GM04504 (cell line): ENCODE data around the gene TMEM59L.
A peak's percentile ranks its signal among the peaks of the same experiment; 100 is the strongest.

ENCODE experiments used
- DNase-seq: peaks from one replicate; pipeline ENCODE4 v3.0.0-alpha.2; 2012; ENCODE audit warnings: low read depth

TMEM59L gene

DNA sequence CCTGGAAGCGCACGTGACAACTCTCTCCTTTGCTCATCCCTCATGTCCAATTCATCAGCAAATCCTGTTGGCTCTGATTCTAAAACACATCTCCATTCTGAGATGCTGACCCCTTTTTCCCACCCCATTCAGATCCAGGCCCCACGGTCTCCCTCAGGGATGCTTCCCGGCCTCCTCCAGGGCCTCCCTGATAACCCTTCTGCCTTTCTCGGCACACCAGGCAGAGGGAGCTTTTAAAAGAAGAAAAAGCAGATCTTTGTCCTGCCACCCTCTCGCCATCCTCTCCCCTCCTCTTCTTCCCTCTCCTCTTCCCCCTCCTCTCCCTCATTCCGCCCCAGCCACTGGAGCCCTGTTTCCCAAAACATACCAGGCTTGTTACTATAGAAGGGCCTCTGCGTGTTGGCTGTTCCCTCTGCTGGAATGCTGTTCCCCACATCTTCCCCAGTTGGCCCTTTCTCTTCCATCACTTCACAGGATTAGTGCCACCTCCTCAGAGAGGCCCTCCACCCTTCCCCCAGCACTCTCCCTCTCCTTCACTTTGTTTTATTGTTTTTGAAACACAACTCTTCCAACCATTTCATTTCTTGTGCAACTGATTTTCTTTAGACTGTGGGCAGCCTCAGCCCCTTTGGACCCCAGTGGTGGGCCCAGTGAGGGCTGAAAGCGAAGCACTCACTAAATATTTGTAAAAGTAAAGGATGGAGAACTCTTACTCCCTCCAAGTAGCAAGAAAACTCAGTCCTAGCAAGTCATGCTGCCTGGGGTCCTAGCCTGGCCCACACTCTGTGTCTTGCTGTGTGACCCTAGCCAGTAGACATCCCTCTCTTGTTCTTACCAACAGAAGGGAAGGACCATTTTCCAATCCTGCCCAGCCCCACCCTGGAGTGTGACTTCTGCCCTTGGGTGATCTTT, 3.6 kb upstream of the TMEM59L start:
- no peak for DNase-seq

DNA sequence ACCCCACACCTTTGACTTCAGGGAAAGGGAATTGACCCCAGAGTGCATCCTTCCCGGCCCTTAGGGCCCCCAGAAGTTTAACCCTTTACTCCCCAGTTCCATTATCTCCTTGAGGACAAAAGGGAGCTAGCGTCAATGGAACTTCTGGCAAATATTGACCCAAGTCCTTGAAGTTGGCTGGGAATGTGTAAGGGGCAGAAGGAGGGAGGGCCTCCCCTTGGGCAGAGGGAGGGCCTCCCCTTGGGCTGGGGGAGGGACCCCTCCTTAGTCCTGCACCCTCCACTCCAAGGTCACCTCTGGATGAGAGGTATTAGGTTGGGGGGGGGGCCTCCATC, 3.0 kb upstream of the TMEM59L start:
- no peak for DNase-seq

DNA sequence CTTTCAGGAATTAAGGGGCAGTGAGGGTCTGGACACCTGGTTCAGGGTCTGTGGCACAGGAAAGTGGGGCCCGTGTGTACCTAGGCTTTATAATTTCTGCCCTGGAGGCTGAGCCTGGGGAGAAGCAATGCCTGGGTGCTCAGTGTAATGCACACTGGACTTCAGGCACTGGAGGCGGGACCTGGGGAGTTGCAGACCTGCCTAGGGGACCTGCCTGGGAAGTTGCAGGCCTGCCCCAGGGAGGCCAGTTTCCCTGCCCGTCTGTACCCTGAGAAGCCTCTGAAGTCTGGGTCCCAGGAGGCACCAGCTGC, 2.5 kb upstream of the TMEM59L start:
- DNase-seq: no peak

DNA sequence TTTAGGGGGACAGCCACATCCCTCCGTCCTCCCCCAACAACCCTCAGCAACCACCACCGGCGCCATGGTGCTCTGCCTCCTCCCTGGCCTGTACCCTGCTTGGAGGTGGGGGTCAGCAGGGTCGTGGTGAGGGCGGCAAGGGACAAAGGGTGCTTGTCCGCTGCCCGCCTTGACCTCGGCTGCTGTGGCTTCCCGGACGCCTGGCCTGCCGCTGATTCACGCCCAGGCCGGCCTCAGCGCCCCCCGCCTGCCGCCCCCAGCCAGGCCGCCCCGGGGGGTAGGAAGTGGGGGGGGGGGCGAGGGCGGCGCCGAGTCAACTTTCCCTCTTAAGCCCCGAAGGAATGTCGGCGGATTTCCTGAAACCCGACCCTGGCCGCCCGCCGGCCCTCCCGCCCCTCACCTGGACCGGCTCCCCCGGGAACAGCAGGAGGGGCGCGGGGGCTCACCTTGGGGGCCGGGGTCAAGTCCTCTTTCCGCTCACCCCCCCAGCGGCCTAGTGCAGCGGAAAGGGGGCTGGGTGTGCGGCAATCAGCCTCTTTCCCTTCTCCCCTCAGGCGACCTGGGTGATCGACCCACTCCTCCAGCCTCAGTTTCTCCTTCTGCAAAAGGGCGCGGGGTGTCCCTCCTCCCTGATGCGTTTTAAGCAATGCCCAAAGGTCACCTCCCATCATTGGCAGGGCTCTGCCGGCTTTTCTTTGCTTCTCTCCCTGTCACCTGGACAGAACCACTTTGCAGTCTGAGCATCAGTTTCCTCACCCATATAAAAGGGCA, 1.9 kb upstream of the TMEM59L start:
- DNase-seq: no peak

DNA sequence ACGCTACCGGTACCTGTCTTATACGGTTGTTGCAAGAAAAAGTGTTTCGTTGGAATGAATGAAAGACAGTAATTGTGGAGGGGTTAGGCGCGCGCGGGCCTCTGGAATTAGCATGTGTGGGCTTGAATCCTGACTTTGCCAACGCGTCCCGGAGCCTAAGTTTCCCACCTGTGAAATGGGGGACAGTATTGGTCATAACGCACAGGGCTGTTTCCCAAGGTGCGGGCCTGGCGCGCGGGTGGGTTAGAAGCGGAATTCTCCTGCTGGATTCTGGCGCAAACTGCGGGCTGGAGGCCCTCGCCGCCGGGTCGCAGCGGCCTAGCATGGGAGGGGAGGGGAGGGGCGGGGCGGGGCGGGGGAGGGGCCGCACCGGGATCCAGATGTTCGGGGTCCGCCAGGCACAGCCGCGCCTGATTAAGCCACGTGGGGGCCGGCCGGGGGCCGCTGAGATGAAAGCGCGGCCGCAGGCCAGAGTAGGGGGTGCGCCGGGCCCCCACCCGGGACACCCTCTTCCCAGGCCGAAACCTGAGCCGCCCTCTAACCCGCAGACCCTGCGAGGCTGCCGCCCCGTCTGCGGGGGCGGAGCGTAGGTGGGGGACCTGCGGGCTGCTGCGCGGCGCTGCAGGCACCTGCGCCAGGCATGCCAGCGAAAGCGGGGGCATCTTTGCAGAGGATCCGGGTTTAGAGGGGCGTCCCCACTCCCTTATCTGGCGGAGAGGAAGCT, 1.2 kb upstream of the TMEM59L start:
- DNase-seq: no peak

DNA sequence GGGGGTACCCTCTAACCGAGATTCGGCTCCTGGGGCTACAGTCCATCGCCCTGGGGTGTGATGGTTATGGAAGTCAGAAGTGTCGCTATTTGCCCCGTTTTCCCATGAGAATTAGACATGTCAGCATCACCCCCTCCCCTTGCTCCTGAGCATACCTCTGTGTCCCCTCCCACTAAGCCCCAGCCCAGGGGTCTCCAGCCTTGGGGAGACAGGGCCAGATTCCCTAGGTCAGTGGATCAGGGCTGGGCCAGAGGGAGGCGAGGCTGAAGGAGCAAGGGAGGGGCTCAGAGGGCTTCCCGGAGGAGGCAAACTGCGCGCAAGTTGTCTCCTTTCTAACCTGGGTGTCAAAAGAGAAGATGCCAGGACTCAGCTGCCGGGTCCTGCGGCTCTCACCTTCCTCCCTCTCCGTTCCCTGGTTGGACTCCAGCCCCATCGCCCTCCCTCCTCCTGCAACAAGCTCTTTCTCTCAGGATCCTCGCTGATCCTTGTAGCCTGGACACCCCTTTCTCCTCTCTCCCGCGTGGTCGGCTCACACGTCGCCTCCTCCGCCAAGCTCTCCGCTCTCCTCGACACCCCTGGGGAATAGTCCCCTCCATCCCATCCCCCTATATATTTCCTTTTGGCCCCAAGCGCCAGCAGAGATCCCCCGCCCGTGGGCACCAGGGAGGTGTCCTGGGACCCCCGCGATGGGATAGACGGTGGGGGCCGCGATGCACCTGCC, 459 bp upstream of the TMEM59L start:
- DNase-seq: no peak

DNA sequence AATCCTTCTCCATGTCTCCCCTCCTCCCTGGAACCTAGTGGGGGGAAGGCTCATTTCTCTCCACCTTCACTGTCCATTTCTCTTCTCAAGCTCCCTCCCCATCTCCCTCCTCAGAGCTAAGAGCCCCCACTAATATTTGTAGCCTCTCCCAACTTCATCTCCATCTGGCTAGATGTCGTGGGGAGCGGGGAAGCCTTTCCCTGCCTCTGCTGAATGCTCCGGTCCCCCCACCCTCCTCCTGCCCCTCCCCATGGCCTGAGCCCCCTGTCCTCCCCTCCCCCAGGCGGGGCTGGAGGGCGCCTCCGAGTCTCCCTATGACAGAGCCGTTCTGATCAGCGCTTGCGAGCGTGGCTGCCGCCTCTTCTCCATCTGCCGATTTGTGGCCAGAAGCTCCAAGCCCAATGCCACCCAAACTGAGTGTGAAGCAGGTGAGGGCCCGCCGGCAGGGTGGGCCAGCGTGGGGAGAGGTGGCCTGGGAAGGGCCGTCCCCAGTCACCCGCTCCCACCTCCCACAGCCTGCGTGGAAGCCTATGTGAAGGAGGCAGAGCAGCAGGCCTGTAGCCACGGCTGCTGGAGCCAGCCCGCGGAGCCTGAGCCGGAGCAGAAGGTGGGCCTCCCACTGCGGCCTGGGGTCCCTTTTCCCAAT, 1.0 kb downstream of the TMEM59L start:
- no peak for DNase-seq

DNA sequence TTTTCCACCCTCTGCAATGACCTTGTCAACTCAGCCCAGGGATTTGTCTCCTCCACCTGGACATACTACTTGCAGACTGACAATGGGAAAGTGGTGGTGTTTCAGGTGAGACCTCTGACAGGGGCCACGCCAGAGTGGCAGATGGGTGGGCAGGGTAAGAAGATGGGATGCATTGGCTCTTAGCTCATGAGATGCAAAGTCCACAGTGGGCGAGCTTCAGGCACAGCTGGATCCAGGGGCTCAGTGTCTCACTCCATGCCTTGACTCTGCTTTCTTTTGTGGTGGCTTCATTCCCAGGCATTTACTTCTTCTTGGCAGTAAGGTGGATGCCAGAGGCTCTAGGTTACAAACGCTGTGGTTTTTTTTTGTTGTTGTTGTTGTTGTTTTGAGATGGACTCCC, 3.4 kb downstream of the TMEM59L start:
- DNase-seq: no peak

DNA sequence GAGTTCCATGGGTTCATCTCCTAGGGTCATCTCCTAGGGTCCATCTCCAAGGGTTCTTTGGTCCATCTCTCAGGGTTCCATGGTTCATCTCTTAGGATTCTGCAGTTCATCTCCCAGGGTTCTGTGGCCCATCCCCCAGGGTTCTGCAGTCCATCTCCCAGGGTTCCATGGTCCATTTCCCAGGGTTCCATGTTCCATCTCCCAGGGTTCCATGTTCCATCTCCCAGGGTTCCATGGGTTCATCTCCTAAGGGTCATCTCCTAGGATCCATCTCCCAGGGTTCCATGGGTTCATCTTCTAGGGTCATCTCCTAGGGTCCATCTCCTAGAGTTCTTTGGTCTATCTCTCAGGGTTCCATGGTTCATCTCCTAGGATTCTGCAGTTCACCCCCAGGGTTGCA, 4.9 kb downstream of the TMEM59L start:
- DNase-seq: no peak

DNA sequence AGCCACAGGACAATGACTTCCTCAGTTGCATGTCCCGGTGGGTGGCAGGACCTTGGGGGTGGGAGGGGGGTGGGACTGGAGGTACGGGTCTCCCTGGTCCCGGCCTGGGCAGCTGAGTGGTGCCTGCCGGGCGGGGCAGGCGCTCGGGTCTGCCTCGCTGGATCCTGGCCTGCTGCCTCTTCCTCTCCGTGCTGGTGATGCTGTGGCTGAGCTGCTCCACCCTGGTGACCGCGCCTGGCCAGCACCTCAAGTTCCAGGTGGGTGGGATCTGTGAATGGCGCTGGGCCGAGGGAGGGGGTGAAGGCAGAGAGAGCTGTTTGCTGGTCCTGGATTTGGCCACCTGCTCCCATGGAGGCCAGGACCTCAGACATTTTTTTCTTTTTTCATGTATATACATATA, 5.6 kb downstream of the TMEM59L start:
- no peak for DNase-seq

DNA sequence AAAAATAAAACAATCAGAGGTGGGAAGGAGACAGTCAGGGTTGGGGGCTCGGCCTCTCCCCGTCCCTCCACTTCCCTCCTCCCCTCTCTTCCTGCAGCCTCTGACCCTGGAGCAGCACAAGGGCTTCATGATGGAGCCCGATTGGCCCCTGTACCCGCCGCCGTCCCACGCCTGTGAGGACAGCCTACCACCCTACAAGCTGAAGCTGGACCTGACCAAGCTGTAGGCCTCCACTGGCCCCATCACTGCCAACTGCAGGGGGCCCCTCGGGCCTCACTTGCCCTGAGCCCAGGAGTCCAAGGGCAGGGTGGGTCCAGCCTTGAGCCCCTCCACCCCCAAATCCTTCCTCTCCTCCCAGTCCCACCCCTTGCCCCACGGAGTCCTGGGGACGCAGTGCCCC, 7.6 kb downstream of the TMEM59L start:
- no peak for DNase-seq

DNA sequence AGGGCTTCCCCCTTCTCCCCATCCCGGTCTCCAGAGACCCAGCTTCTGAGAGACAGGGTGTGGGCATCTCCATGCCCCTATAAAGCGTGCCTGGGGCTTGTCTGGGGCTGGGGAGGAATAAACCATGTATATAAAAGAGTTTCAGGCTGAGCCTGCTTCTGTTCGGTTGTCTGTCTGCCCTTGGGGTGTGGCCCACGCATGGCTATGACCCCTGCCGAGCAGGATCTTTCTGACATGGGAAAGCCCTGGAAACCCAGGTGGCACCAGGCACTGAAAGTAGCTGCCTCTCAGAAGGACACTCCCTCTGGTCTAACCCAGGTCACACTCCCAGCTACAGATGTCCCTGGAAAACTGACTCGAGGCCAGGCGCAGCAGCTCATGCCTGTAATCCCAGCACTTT, 8.2 kb downstream of the TMEM59L start:
- no peak for DNase-seq

DNA sequence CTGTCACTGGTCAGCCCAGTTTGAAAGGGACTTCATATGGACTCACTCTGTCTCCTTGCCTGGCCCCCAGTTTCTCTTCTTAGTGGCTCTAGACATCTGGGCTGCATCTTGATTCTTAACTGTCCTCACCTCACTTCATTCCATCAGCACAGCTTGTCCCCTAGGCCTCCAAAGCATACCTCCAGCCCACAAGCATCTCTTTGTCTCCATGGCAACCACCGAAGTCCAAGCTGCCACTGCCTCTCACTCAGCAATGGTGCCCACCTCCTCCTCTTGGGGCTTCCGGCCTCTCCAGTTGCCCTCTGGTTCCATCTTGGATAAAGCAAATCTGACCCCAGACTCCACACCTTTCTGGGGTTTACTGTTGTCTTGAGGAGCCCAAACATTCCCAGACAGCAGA, 14.2 kb downstream of the TMEM59L start:
- no peak for DNase-seq

DNA sequence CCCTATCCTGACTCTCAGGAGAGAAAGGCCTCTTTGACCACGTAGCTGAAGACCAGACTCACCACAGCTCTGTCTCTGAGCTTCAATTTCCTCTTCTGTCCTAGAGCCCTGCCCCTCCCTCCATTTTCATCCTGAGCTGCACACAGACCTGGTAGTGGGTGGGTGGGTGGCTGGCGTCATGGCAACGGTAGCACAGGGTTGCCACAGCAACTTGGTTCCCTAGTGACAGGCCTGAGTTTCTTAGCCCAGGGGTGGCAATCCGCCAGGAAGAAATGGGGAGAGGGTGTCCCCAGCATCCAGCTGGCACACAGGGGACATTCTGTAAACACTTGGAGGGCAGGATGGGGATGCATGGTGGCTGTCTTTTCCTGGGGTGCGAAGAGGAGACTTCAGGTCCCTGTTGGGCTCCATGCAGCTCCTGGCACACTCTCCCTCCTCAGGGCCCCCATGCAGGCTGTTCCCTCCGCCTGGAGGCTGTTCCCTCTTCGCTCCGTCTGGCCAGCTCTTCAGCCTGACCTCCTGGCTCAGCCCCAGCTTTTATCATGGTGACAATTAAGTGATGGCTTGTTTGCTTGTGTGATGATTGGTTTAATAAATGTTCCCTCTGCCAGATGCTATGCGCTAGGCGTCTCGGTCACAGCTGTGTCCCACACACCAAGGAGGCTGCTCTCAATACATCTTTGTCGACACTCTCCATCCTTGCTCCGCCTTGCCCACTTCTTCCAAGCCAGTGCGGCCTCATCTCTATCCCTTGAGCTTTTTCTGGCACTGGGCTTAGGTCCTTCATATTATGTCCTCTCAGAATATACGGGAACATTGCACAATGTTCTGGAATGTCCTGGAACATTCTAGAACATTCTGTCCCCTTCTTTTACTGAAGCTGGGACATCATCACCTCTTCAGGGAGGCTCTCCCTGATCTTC, 16.8 kb downstream of the TMEM59L start:
- DNase-seq: no peak

DNA sequence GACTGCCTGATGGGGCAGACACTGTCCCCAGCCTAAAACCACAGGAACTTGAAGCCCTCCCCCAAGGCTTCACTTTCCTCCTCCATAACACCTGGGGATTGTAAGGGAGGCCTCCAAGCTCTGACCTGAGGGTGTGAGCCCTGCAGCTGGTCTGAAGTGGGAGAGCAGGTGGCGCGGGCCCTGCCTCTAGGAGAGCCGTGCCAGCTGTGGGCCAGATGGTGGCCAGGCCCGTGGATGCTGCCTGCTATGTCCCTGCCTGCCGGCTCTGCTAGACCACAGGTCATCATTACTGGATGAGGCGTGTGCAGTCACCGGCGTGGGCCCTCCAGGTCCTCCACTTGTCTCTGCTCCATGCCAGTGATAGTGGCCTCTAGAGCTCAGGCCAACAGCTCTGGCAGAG, 20.7 kb downstream of the TMEM59L start:
- DNase-seq: no peak

DNA sequence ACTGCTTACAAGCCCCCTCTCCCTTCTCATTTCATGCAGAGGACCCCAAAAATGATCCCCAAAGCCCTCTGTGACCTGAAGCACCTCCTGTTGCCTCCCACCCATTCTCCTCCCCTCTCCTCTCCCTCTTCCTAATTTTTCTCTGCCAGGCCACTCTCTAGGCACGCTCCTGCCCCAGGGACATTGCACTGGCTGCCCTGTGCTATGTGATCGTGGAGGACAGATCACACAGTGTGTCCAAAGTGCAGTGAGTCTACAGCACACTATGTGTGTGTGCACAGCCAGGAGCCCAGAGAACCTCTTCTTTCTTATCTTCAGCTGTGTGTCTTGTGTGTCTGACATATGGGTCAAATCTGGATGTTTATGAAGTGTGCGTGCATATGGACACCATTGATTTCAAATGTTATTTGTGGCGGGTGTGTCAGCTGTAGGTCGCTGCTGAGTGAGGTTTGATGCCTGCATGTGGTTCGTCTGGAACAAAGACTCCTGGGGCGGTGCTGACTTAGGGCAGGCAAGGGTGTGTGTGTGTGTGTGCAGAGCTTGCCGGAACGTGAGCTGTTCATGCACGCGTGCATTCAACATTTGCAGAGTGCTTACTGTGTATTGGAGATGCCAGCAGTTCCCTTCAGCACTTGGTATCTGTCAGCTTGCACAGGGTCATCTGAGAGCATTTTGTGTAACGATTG, 22.1 kb downstream of the TMEM59L start:
- DNase-seq: no peak

DNA sequence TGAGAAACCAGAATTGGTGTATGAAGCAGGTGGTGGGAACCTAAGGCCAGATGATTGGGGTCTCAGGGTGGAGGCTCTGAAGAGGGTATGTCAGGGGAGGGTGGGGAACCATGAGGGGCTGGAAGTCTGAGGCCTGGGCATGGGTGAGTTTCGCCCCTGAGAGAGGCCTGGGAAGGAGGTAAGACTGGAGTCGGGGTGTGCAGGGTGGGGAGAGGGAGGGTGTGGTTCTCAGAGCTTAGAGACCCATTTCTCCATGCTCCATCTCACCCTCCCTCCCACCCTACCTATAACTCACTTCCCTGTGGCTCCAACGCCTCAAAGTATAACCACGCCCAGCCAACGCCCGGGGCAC, 23.1 kb downstream of the TMEM59L start:
- DNase-seq: no peak

DNA sequence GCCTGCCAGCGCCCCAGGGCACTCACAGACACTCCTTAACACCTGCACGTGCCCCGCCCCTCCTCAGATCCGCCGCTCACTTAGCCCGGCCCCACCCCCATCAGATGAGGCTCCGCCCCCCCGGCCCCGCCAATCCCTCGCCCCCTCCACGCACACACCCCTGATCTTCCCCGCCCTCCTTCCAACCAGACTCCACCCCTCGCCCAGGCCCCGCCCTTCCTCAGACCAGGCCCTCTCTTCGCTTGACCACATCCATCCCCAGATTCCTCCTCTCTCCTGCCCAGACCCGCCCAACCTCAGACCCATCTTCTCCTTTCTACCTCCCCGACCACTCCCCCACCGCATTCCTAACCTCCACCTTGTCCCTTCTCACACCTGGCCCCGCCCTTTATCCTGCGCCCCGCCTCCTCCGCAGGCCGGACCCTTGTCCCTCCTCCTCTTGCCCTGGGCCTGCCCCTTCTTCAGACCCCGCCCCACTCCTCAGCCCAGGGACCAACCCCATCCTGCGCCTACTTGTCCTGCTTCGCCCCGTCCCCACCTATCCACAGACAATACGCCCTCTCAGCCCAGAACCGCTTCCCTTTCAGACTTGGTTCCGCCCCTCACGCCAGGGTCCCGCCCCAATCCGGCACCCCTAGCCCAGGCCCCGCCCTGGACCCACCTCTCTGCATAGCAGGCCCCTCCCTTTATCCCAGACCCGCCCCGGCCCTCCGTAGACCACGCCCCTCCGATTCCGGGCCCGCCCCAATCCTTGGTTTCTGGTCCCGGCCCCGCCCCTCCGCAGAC, 23.7 kb downstream of the TMEM59L start:
- DNase-seq: peak; percentile 87

DNA sequence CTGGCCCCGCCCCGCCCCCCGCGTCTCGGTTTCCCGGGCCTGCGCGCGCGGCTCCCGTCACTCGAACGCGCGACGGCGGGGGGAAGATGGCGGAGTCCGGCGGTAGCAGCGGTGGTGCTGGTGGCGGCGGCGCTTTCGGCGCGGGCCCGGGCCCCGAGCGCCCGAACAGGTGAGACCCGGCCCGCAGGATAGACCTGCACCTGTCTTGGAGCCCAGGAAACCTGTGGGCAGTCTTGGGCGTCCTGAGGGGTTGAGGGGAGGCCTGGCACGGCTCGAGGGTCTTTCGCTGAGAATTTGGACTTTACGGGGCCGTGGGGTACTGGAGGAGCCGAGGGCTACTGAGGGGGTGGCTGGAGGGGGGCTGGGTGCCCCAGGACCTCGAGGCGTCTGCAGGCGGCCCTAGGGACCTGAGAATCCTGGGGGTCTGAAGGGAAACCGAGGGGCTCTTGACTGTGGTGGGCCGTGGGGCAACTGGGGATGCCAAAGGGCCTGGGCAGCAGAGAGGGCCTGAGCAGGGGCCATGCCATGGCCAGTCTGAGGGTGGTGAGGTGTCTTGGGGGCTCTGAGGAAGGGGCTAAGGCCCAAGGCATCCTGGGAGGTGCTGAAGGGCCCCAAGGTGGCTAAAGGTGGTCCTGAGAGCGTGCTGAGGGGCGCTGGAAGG, 24.4 kb downstream of the TMEM59L start, which contains the start of gene KLHL26:
TSS of gene KLHL26 (plus strand) at position 60 of the 661 bp plus-strand sequence. CDS start at position 87, 27 bp downstream.
- no peak for DNase-seq
